NCI-H1417 treated with DMSO at 0.1 percent for 48 hours (cell line): ENCODE results near the gene YTHDF1.
"Not testable (repeated sequence)": the region's sequence is repeated elsewhere in the genome, so short reads cannot be mapped to it uniquely, and the experiment has no call there.

Experiments
- DNase-seq: peaks from one replicate; lab custom pipeline; 2025; lab: John Stamatoyannopoulos, UW

YTHDF1 gene

DNA sequence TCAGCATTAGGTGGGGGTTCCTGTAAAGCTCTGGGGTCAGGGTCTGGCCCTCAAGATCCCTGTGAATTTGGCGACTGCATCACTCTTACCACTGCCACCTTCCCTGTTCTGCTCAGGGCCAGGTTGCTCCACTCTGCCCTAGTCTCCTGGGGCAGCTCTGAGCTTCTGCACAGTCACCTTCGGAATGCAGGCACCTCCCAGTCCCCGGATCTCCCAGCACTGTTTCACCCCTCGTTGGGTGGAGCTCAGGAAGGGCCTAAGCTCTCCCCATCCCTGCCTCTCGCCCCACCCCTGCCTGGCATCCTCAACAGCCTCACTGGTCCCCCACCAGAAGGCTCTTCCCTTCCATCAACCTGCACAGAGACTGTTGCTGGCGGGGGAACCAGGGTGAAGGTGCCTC is 46.2 kb downstream of the YTHDF1 start:
- DNase-seq, result no peak

GRCh38 chr20:63168861-63169260 is 47.1 kb downstream of the YTHDF1 start:
- no peak for DNase-seq

DNA sequence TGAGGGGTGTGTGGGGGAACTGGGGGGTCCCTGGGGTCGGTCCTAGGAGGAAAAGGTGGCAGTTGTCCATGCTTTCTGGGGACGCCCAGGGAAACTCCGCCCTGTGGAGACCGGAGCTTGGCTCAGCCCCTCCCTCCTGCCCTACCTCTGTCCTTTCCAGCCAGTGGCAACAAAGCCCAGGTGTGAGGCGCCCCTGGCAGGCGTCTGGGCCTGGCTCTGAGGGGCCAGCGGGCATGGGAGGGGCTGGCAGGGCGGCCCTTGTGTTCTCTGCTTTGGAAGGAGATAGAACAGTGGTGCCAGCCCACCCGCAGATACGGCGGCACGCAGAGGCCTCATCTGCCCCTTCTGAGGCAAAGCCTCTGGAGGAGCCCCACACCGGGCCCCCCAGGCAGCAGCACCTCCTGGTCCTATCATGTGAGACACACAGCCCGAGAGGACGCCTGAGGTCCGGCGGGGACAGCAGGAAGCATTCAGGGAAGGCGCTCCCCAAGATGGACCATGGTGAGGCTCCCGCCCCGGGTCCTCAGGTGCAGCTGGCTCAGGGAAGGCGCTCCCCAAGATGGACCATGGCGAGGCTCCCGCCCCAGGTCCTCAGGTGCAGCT is 47.9 kb downstream of the YTHDF1 start:
- DNase-seq, result no peak

DNA sequence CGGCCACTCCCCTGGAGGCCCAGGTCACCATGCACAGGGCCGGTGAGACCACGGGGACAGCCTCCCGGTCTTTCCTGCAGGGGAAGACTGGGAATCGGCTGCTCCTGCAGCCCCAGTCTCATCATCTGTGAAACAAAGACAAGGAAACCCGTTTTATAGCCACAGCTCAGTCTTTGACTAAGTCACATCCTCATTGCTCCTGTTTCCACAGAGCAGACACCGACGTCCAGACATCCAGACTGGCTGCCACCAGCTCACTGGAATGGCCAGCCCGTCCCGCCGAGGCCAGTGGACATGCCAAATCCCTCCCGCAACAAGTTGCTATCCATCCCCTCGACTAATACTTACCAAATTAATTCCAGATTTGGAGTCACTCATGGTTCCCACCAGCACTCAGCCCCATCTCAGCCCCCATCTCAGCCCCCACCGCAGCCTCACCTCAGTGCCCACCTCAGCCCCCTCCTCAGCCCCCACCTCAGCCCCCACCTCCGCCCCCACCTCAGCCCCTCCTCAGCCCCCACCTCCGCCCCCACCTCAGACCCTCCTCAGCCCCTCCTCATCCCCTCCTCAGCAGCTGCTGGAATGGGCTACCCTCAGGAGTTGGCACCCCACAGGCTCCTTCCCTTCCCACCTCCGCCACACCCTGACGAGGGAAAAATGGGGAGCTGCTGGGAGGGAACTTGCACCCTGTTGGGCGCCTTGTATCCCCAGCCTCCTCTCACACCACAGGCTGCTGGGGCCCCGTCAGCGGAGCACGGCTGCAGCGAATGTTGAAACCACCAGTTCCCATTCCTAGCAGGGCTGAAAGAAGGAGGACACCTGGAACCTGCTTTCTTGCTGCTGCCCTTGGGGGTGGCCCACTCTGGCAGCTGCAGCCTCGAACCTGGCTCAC is 48.7 kb downstream of the YTHDF1 start:
- DNase-seq, result no peak

GRCh38 chr20:63166193-63167020 is 49.5 kb downstream of the YTHDF1 start:
- DNase-seq, result no peak

DNA sequence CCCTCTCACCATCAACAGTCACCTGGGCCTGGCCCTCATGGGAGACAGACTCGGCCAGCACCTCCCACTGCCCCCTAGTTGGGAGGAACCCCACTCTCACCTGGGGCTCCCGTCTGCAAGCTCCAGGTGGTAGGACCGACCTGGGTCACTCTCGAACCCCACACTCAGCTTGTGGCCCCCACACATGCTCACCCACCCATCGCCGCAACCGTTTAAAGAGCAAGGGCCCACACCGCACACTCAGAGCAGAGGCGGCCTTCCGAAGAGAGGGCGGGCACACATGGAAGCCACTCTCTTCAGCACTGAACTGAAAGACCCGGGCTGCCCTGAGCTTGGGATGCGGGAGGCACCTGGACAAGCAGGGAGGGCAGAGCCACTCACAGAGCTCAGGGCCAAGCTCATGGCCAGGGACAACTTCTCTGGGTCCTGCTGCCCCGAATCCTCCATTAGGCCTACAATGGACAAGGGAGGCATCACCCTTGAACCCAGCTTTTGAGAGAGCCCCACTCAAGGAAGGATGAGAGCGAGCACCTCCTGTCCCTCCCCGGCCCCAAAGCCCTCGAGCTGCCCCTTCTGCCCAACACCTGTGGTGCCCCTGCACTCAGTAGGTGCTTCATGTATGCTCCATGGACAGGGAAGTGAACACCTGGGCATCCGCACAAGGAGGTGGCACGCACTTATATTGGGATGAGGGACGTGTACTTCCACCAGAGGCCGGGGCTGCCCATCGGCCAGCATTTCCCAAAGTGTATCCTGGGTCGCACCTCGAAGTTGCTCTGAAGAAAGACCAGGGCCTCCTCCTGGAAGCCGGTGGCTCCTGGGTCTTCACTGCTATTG is 50.4 kb downstream of the YTHDF1 start:
- DNase-seq, result no peak

GRCh38 chr20:63164484-63165355 is 51.2 kb downstream of the YTHDF1 start:
- no peak for DNase-seq

DNA sequence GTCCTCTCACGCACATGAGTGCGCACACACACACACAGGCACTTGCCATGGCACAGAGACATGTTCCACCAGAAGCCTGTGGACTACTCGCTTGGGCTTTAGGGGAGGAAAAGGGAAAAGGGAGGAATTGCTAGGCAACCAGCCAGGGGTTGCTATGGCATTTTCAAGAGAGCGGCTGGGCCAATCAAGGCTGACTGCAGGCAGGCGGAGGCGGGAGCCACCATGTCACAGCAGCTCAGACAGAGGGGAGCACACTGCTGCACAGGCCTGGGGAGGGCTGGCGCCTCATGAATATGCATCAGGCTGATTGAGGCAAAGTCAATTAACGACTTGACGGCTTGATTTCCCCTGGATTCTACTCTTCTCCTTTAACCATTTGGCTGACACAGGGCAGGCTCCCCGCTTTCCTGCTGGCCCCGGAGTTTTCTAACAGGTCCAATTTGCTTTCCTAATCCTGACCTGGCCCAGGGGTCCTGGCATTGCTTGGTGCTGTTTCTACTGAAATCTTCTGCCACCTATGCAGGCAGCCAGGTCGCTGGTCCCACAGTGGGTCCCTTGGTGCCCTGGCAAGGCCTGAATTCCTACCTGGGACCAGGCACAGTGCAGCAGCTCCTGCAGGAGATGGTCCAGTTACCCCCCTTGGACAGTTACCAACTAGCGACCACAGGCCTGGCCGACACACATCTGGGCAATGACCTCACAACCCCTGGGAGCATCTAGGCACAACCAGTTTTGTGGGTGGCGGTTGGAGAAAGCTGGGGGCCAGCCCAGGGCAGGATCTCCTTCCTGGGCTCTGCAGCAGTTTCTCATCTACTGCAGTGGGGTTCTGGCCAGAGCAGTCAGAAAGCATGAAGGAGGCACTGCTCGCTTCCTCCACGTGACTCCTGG is 52.1 kb downstream of the YTHDF1 start:
- DNase-seq, result peak; percentile 18

DNA sequence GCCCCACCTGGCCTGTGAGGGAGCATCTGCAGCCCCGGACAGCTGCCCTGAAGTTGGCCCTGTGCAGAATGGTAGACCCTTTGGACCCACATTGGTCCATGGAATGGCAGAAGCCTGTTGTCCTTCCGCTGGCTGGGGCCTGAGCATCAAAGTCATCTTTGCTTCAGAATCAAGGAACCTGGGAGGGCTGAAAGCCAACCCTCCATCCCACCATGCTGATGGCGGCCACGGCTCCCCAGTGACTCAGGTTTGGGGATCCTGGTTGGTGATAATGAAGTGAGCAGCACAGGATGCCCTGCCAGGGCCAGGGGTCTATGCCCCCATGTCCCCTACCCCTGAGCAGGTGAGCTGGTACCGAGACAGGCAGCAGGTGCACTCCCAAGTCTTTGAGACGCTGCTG is 52.8 kb downstream of the YTHDF1 start:
- DNase-seq, result no peak

DNA sequence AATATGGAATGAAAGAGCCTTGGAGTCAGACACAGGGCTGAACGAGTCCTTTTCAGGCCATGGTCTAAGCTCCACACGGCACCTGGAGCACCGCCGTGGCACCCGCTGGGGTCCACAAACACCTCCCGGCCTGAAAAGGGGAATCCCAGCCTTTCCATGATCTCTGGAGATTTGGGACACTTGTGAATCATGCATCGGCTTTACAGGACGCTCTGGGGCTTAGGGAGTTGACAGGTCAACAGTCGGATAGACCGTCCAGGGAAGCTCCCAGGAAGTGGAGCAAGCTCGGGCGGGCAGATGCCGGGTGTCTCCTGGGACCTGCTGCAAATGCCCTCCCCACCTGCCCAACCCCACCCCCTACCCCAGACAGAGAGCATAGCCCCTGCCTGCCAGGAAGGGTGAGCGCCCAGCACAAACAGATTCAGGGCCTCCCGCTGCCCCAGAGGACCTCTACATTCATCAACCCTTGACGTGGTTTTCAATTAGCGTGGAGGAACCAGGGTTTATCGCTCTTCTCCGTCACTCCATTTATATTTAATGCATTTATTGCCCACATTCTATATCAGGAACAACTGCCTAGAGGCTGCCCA is 53.6 kb downstream of the YTHDF1 start:
- no peak for DNase-seq

GRCh38 chr20:63161176-63161651 is 54.7 kb downstream of the YTHDF1 start:
- DNase-seq, result no peak

GRCh38 chr20:63160641-63161175 is 55.2 kb downstream of the YTHDF1 start:
- DNase-seq, result no peak

DNA sequence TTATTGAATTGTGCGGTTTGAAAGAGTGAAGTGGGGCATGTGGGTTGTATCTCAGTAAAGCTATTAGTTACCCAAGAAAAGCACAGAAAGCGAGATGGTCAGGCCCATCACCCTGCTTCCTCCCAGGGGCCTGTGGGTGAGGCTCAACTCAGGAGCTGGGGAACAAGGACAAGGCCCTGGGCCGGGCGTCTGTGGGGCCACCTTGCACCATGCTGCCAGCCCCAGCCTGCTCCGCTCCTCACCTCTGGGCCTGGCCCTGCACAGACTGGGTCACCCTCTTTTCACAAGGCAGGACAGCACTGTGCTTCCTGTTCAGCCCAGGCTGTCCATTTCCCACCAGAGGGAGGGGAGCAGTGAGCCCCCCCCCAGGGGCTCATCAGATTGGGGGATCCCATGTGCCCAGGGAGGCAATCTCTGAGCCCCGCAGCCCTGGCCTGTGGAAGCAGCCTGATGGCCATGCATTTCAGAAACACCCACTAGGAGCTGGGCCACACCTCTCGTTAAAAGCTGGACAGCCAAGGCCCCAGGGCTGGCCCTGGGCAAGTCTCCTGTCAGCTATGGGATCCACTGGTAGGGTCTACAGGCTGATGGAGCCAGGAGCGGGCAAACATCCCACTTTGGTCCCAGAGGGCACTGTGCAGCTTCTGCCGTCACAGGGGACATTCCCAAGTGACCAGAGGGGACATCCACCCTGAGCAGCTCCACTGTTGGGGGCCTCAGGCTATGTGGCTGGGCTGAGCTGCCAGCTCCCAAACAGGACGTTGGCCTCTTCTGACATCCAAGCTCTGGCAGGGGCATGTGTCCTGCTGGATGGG is 55.9 kb downstream of the YTHDF1 start:
- no peak for DNase-seq

- DNase-seq, result not testable (repeated sequence)
Measured at GRCh38 chr20:63159251-63159650, 56.7 kb downstream of the YTHDF1 start.

- no peak for DNase-seq
Measured at GRCh38 chr20:63158845-63159244, 57.1 kb downstream of the YTHDF1 start.

DNA sequence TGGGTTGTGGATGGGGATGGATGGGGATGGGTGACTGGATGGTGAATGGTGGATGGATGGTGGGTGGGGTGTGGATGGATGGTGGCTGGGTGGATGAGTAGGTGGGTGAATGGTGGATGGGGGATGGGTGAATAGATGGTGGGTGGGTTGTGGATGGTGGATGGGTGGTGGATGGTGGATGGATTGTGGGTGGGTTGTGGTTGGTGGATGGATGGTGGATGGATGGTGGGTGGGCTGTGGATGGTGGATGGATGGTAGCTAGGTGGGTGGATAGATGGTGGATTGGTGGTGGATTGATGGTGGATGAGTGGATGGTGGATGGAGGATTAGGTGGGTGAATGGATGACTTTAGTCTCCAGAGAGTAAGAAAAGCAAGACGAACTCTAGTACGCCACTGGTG is 57.6 kb downstream of the YTHDF1 start:
- no peak for DNase-seq

- DNase-seq, result not testable (repeated sequence)
Measured at GRCh38 chr20:63157431-63157830, 58.5 kb downstream of the YTHDF1 start.

- no peak for DNase-seq
Measured at GRCh38 chr20:63156221-63156671, 59.7 kb downstream of the YTHDF1 start.
